NCI-H748 (cell line): ENCODE data around the gene CMTM3.
"Not testable (repeated sequence)": the region's sequence is repeated elsewhere in the genome, so short reads cannot be mapped to it uniquely, and the experiment has no call there.

Experiments
- DNase-seq: peaks from one replicate; lab custom pipeline; 2025; ENCODE audit not compliant: unreplicated experiment; lab: John Stamatoyannopoulos, UW

CMTM3 gene

GRCh38 chr16:66604376-66605176 lies at the start of gene CMTM3:
CMTM3 (plus strand) TSS chr16:66604704; CDS start chr16:66604806, 102 bp downstream.
- peak; percentile 70 for DNase-seq

- no peak for DNase-seq
These were observed 44.4 kb upstream of the CMTM3 start for GRCh38 chr16:66560107-66560506.

DNA sequence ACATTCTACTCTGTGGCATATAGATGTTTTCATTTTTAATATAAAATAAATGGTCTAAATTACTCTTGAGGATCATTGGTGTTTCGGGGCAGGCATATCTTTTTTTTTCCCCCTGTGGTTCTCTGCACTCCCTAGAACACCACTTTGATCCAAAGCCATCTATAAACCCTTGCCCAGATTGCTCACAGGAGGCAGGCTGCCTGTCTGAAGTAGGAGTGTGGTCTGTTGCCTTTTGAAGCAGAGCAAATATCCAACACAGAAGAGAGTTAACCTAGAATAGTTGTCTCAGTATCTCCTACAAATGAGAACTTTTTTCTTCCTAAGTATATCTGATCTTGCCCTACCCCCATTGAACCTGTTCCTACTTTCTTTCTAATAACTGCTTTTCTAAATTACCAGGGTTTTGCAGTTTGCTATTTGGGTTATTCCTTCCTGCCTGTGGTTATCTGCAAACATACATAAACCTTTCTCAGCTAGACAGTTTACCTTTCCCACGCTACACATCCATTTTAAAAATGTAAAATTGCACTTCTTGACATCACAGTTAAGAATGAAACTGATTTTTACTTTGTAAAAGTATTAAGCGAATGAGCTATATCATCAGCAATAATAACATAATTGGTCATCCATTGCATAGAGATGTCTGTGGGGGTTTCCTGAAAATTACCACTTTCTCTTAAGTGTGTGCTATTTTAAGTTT lies 43.0 kb upstream of the CMTM3 start:
- no peak for DNase-seq

DNA sequence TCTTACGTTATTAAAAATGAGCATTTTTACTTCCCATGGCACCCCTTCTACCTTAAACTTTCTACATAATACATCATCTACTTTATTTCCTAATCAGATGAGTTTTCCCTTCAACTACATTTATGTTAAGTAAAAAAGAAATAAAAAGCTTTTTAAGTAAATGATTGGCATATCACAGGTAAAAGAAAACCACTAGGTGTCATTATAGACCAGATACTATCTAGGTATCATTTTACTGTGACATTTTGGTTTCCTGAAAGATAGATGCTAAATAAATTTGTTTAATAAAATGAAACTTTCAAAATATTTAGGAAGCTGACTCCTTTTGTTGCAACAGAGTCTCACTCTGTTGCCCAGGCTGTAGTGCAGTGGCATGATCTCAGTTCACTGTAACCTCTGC lies 42.1 kb upstream of the CMTM3 start:
- no peak for DNase-seq

- DNase-seq, result no peak
These were observed 41.5 kb upstream of the CMTM3 start for GRCh38 chr16:66562986-66563385.

DNA sequence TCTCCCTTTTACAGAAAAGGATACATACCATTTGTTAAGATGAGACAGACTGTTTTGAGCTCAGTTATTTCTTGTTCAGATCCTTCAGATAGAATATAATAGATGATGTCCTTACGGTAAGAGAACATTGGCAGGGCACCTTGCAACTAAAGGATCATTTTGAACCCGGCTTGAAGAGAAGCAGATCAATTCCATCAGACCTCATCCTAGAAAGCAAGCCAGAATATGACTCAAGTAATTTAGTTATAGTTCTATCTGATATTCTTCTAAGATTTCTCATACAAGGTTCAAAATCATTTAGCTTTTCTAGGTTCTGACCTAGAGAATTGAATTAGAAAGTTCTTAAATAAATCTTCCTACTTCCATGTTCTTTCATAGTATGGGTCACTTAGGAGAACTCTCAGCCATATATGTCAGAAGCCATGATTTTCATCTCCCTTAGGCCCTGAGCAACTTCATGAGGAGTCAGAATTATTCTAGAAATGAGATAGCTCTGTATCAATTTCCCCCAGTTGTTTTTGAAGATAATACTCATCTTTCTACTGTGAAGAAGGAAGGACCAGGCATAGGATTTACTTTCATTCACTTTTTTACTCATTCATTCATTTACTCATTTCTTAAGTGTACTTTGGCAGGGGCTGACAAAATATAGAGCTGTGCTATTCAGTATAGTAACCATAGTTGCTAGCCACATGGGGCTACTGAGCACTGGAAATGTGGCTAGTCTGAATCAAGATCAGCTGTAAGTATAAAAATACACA lies 40.8 kb upstream of the CMTM3 start:
- no peak for DNase-seq

GRCh38 chr16:66566051-66566901 lies 38.2 kb upstream of the CMTM3 start, which contains the start of gene CMTM1:
CMTM1 (plus strand) TSS chr16:66566439; CDS start chr16:66566514, 75 bp downstream.
- DNase-seq, result no peak

GRCh38 chr16:66567270-66567669 lies 37.2 kb upstream of the CMTM3 start:
- not testable (repeated sequence) for DNase-seq

DNA sequence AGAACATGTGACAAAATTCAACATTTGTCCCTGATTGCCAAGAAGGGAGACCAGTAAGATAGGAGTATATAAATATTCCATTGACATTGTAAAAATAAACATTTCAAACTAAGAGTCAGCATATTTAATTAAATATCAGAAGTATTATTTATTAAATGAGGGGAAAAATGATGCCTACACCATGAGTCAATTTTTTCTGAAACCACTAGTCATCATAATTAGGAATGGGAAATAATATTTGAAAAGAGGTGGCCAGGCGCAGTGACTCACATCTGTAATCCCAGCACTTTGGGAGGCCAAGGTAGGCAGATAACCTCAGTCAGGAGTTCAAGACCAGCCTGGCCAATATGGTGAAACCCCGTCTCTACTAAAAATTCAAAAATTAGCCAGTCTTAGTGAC lies 36.1 kb upstream of the CMTM3 start:
- no peak for DNase-seq

GRCh38 chr16:66569131-66569530 lies 35.4 kb upstream of the CMTM3 start:
- DNase-seq, result no peak

GRCh38 chr16:66569827-66570405 lies 34.6 kb upstream of the CMTM3 start:
- no peak for DNase-seq

DNA sequence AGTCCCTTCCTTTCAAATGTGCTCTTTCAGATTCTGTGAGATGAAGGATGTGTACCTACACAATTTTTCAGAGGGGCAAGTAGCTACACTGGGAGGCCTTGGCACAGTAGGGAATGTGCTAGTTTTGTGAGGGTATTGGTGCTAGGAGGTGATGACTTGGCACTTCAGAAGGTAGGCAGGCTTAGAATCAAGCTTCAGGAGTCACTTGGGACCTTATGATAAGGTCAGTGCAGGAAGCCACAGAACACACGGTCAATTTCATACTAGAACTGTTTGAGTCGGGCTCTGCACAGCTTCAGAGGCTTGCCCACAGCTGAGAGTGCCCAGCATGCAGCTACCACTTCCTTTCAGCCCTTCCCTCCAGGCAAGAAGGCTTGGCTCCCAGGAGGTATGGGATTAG lies 32.1 kb upstream of the CMTM3 start:
- no peak for DNase-seq

GRCh38 chr16:66574081-66574480 lies 30.4 kb upstream of the CMTM3 start:
- no peak for DNase-seq

DNA sequence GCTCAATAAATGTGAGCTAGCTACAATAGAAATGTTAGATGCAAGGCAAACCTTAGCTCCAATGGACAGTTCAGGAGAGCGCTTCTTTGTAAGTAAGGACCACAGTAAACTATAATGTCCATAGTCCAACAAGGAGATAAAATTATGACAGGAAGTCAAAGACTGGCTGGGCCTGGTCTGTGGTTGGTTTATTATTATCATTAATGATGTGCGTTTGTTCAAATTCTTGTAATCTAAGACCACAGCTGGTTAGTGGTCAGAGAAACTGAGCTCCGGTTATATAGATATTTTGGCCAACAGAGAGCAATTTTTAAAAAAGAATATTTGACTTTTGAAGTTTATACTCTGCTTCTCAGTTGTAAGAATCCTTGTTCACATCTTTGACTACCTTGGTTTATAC lies 30.0 kb upstream of the CMTM3 start:
- DNase-seq, result no peak

DNA sequence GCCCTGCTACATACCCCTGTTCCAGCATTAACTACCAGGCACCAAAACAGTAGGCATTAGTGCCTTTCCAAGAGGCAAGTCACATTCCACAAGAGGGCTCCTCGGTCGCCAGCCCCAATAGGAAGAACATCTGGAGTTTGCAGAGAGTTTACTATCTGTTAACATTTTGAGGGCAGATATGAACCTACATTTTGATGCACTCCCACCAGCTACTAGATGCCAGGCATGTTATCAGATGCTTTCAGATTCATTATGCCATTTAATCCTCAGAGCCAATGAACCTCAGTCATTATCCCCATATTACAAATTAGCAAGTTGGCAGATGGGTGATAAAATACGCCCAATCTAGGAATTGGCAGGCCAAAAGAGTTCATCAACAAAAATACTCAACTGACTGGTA lies 29.4 kb upstream of the CMTM3 start:
- no peak for DNase-seq

- DNase-seq, result no peak
These were observed 28.2 kb upstream of the CMTM3 start for GRCh38 chr16:66576296-66576695.

DNA sequence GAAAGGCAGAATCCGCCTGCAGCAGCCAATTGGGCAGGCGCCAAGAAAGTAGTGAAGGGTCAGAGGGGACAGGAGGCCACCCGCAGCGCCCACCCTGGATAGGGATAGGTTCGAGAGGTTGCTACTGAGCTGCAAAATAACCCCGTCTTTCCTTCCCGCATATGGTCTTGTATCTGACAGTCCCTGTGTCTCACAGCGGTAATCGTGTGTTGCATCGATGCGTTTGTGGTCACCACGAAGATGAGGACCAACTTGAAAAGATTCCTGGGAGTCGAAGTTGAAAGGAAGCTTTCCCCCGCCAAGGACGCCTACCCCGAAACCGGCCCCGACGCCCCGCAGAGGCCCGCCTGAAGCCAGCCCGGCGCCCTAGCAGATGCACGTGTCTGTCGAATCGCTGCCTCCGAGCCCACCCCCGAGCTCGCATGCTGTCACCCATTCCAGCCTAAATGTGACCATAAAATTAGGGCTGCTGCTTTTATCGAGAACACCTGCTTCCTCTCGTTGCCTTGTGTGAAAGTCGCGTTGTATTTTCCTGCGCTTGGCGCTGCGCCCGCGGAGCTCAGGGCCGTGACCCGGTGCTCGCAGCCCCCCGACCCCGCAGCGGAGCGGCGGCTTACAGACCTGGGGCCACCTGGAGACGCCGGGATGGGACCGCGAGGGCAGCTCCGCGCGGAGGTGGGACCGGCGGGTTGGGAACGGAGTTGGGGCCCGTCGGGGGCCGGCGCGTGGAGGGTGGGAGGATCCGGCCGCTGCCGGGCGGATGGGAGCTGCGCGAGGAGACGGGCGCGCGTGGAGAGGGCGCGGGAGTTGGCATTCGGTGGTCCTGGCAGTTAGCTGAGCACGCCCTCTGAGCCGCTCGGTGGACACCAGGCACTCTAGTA lies 25.6 kb upstream of the CMTM3 start, which contains the start of gene CMTM2:
TSS of gene CMTM2 (plus strand) at position 813 of the 881 bp plus-strand sequence. CDS start 145 bp downstream, outside the sequence.
- peak; percentile 26 for DNase-seq

DNA sequence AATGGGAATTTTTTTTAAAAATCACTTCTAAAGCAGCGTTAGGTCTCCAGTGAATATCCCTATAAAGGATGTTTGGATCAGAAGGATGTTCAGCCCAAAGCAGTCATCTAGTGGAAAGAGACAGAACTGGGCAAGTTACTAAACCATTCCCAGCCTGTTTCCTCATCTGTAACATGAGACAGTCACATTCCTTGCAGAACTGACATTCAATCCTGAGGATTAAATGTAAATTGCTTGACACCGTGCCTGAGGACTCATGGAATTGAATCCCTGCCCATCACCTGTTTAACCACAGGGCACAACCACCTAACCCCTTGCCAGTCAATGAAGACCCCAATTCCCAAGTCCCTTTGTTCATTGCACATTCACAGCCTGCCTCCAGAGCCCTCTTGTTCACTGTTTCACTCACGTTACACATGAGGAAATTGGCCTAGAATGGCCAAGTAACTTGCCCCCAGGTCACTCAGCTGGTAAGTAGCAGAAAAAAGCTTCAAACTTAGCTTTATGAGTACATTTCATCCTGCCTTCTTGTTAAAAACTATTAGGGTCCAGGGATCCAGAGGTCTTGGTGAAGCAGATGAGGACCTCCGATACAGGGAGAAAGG lies 23.8 kb upstream of the CMTM3 start:
- DNase-seq, result no peak
